GM19043 (cell line): ENCODE results near the gene LRAT.
A peak's percentile ranks its signal among the peaks of the same experiment; 100 is the strongest.
"Not testable (repeated sequence)": the region's sequence is repeated elsewhere in the genome, so short reads cannot be mapped to it uniquely, and the experiment has no call there.

ENCODE experiments used
- ATAC-seq: cut with Tn5 transposase; IDR thresholded peaks from one replicate; pipeline ENCODE4 v1.9.1; 2021; ENCODE audit warnings: low read depth; ENCODE audit not compliant: unreplicated experiment

The LRAT gene

GRCh38 chr4:154743683-154744340 lies at the start of gene LRAT:
Gene LRAT, plus strand, starts transcription at chr4:154744000. Its CDS starts 327 bp downstream, at chr4:154744327.
- ATAC-seq, result no peak

- no peak for ATAC-seq
These were observed 35.9 kb upstream of the LRAT start for GRCh38 chr4:154707877-154708276.

- ATAC-seq, result no peak
These were observed 34.2 kb upstream of the LRAT start for GRCh38 chr4:154709550-154709949.

- ATAC-seq, result no peak
These were observed 32.3 kb upstream of the LRAT start for GRCh38 chr4:154711522-154711921.

GRCh38 chr4:154714339-154715040 lies 29.3 kb upstream of the LRAT start:
- no peak for ATAC-seq

- ATAC-seq, result no peak
These were observed 24.7 kb upstream of the LRAT start for GRCh38 chr4:154719087-154719486.

- peak; percentile 51 for ATAC-seq
These were observed 23.7 kb upstream of the LRAT start for GRCh38 chr4:154720123-154720522.

GRCh38 chr4:154720618-154721267 lies 23.1 kb upstream of the LRAT start:
- ATAC-seq, result no peak

- no peak for ATAC-seq
These were observed 21.5 kb upstream of the LRAT start for GRCh38 chr4:154722262-154722661.

GRCh38 chr4:154723601-154724000 lies 20.2 kb upstream of the LRAT start:
- not testable (repeated sequence) for ATAC-seq

- no peak for ATAC-seq
These were observed 16.3 kb upstream of the LRAT start for GRCh38 chr4:154727540-154727939.

GRCh38 chr4:154731756-154732155 lies 12.0 kb upstream of the LRAT start:
- ATAC-seq, result no peak

- no peak for ATAC-seq
These were observed 11.1 kb upstream of the LRAT start for GRCh38 chr4:154732669-154733068.

- no peak for ATAC-seq
These were observed 7.0 kb upstream of the LRAT start for GRCh38 chr4:154736770-154737169.

GRCh38 chr4:154738426-154738825 lies 5.4 kb upstream of the LRAT start:
- ATAC-seq, result no peak

GRCh38 chr4:154739111-154739510 lies 4.7 kb upstream of the LRAT start:
- ATAC-seq, result no peak

GRCh38 chr4:154740462-154740861 lies 3.3 kb upstream of the LRAT start:
- ATAC-seq, result no peak

- ATAC-seq, result no peak
These were observed 2.6 kb upstream of the LRAT start for GRCh38 chr4:154741131-154741665.

- no peak for ATAC-seq
These were observed 1.6 kb upstream of the LRAT start for GRCh38 chr4:154741922-154742850.

- no peak for ATAC-seq
These were observed 634 bp downstream of the LRAT start for GRCh38 chr4:154744341-154744926.
